SK-N-SH (cell line): ENCODE data around the gene RTN3.

ENCODE experiments used
- FOSL2 ChIP-seq: IDR thresholded peaks from 2 replicates; pipeline ENCODE4 v1.4.0; 2012; ENCODE audit warnings: low read depth, mild to moderate bottlenecking, moderate library complexity, borderline replicate concordance
- FOXJ3 ChIP-seq: sonication (generic); formaldehyde crosslinking; IDR thresholded peaks from 2 replicates; pipeline ENCODE4 v1.5.1; 2020; ENCODE audit warnings: mild to moderate bottlenecking, missing genetic modification reagents
- GABPA ChIP-seq: IDR thresholded peaks from 2 replicates; pipeline ENCODE4 v1.4.0; 2012; ENCODE audit warnings: low read depth, mild to moderate bottlenecking
- POLR2AphosphoS5 ChIP-seq: IDR thresholded peaks from 2 replicates; pipeline ENCODE4 v1.6.1; 2012; ENCODE audit warnings: low read depth, low read length
- TCF12 ChIP-seq: IDR thresholded peaks from 2 replicates; pipeline ENCODE4 v1.4.0; 2012
- YY1 ChIP-seq: IDR thresholded peaks from 2 replicates; pipeline ENCODE4 v1.4.0; 2012; ENCODE audit warnings: low read depth, mild to moderate bottlenecking
- TF ChIP-seq, protein P1 (sequence below): fragments of 200-600 bp; sonication (generic); IDR thresholded peaks from 2 replicates; pipeline ENCODE4 v1.6.1; 2017; ENCODE audit warnings: antibody characterized with exemption, mild to moderate bottlenecking, moderate library complexity

DNA sequence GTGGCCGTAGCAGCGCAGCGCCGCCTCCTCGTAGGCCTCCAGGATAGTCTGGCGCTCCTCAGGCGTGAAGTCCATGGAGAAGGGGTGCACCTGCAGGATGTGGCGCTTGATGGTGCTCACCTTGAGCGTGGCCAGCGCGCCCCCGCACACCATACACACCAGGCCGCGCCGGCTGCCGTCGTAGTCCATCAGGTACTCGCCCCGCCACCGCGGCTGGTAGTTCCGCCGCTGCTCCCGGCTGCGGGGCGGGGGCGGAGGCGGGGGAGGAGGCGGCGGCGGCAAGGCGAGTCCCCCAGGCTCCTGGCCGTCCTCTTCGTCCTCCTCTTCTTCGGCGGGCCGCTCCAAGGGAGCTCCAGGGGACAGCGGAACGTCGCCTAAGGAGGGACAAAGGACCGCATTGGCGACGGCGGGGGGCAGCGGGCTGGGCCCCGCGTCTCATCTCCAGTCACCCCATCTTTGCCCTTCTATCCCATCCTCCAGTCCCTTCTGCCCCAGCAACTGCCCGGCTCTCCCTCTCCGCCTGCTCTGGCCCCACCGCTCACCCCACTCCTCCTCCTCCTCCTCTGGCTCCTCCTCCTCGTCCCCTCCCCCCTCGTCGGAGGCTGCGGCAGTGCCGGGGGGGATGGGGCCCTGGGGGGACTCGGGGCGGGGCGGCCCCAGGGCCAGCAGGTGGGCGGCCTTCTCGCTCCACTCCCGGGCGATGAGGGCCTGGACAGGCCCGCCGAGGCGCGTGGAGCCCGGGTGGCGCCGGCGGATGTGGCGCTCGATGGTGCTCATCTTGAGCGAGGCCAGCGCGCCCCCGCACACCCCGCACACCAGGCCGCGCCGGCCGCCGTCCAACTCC is 82.4 kb downstream of the RTN3 start:
- TF ChIP-seq, protein P1, sequence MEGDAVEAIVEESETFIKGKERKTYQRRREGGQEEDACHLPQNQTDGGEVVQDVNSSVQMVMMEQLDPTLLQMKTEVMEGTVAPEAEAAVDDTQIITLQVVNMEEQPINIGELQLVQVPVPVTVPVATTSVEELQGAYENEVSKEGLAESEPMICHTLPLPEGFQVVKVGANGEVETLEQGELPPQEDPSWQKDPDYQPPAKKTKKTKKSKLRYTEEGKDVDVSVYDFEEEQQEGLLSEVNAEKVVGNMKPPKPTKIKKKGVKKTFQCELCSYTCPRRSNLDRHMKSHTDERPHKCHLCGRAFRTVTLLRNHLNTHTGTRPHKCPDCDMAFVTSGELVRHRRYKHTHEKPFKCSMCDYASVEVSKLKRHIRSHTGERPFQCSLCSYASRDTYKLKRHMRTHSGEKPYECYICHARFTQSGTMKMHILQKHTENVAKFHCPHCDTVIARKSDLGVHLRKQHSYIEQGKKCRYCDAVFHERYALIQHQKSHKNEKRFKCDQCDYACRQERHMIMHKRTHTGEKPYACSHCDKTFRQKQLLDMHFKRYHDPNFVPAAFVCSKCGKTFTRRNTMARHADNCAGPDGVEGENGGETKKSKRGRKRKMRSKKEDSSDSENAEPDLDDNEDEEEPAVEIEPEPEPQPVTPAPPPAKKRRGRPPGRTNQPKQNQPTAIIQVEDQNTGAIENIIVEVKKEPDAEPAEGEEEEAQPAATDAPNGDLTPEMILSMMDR, result no peak
- TF ChIP-seq FOXJ3 (no peak), YY1 (no peak), TCF12 (no peak), FOSL2 (no peak), POLR2AphosphoS5 (no peak), GABPA (no peak)
